Testis (tissue), 2 donors: ENCODE measurements around the gene OGFR.

ENCODE experiments used
- CTCF ChIP-seq, 3 experiments: fragments of 450-650 bp in 2 of 3; fragments of 200-600 bp in 1 of 3; sonication (generic) in 1 of 3; IDR thresholded peaks; one replicate each; pipeline ENCODE4 v1.5.1; 2016 to 2019; ENCODE audit warnings: antibody characterized with exemption in 3 of 3, mild to moderate bottlenecking in 2 of 3, moderate library complexity in 1 of 3
- POLR2A ChIP-seq: fragments of 450-650 bp; IDR thresholded peaks from one replicate; pipeline ENCODE4 v1.6.1; 2017; ENCODE audit warnings: antibody characterized with exemption, mild to moderate bottlenecking, moderate library complexity

GRCh38 chr20:62799459-62799858 lies 5.2 kb upstream of the OGFR start:
- TF ChIP-seq CTCF (IDR thresholded peaks at IDR 0.05) (no peak), POLR2A (no peak)
